Hematopoietic multipotent progenitor cell treated with erythropoietin and hydrocortisone succinate and interleukin-3 and kit ligand, for 15 days (in vitro differentiated cells): Measurements from ENCODE around the gene LRP1.

Experiments
- DNase-seq: peaks from one replicate; pipeline ENCODE4 v3.0.0-alpha.2; 2015; ENCODE audit warnings: low spot score

The LRP1 gene

GRCh38 chr12:57211791-57212700 lies 83.8 kb downstream of the LRP1 start:
- DNase-seq: no peak

GRCh38 chr12:57212701-57213057 lies 84.4 kb downstream of the LRP1 start:
- DNase-seq: no peak

GRCh38 chr12:57213058-57213715 lies 84.9 kb downstream of the LRP1 start:
- DNase-seq: peak; percentile 80

GRCh38 chr12:57213763-57214397 lies 85.6 kb downstream of the LRP1 start:
- no peak for DNase-seq

GRCh38 chr12:57214398-57214781 lies 86.1 kb downstream of the LRP1 start:
- DNase-seq: peak; percentile 43

DNA sequence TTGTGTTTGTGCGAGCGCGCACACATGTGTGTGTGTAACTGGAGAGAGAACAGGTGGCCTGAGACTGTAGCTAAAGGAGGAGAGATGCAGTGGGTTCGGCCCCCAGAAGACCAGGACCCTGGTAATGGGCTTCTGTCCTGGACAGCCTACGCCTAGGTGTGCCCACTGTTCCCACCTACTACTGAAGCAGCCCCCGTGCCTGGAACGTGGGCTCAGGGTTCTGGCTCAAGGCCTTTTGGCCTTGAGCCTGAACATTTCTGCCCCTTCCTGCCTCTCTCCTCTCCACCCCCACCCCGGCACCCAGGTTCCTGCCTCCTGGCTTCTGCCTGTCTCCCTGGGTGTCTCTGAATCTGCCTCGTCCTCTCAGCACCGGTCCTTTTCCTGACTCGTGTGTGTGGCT lies 86.8 kb downstream of the LRP1 start:
- no peak for DNase-seq

DNA sequence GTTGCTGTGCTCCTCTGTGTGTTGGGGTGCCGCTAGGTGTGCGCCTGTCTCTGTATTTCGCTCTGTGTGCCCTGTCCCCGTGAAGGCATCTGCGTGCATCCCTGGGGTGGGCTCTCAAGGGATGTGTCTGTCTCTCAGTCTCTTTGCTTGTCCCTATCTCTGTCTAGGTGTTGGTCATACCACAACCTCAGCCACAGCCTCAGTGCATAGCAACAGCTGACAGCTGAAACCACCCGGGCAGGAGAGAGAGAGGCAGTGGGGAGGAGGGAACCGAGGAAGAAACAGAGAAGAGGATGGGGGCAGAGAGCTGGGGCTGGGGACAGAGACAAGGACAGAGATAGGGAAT lies 87.4 kb downstream of the LRP1 start:
- no peak for DNase-seq

- DNase-seq: no peak
Measured at GRCh38 chr12:57216014-57216911, 88.0 kb downstream of the LRP1 start, which contains the start of gene NXPH4. Gene NXPH4, plus strand, starts transcription at chr12:57216794. Its CDS starts 176 bp downstream, at chr12:57216970.

DNA sequence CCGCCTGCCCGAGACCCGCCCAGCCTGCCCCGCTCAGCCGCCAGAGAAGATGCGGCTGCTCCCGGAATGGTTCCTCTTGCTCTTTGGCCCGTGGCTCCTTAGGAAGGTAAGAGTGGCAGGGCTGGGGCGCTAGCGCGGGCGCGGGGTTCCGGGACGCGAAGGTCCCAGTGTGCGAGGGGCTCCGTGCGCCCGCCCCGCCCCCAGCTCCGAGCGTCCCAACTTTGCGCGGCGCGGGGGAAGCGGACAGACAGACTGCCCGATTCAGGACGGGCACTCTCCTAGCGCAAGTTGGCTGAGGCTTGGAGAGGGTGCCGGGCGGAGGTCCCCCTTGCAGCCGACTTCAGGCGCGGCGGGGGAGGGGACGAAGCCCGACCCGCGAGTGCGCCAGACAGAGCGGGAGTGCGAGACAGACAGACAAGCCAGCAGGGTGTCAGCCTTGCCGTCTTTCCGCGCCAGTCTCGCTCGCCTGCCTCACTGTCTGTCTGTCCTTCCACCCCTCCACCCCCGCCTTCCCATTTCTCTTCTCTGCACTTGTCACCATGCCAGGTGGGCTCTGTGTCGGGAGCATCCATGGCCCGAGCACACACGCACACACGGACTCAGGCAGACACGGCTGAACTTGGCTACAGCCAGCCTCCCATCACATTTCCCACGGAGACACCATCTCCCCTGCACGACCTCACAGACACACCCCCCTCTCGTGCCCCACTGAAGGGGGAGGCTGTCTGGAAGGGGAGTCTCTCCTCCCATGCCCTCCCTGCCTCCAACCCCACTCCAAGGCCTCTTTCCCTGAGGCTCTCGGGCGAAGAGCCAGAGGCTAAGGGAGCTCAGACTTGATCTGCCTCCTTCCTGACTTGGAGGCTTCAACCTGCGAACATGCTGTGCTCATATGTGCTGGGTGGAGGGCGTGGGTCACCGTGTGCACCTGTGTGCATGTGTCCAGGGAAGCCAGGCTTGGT lies 88.9 kb downstream of the LRP1 start:
- no peak for DNase-seq

DNA sequence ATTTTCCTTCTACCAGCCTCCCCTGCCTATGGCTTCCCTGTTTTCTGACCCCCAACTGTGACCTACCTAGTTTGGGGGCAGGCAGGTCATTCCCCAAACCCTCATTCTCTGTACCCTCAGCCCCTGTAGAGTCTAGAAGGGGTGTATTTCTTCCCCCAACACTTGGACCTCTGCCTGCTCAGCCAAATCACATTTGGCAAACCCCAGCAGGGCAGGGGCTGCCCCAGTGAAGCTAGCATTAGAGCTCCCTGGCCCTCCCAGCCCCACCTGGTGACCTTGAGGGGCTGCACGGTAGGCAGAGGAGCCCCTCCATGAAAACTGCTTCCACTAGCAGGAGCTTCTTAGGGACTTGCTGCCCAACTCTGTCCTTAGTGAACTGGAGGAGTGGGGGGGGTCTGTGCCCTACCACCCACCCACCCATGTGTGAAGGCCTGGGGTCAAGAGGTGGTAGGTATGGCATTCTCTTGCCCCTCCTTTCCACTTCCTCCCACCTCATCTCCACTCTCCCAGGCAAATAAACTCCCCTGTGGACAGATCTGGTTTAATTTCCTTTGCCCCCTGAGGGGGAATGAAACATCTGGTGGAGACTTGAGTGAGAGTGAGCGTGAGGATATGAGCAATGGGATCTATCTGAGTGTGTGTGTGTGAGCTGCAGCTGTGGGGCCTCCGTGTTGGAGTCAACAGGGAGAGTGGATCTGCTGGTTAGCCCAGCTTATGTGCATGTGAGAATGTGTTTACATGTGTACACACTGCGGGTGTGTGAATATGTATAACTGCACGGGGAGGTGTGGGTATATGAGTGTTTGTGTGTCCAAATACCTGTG lies 90.0 kb downstream of the LRP1 start:
- no peak for DNase-seq

DNA sequence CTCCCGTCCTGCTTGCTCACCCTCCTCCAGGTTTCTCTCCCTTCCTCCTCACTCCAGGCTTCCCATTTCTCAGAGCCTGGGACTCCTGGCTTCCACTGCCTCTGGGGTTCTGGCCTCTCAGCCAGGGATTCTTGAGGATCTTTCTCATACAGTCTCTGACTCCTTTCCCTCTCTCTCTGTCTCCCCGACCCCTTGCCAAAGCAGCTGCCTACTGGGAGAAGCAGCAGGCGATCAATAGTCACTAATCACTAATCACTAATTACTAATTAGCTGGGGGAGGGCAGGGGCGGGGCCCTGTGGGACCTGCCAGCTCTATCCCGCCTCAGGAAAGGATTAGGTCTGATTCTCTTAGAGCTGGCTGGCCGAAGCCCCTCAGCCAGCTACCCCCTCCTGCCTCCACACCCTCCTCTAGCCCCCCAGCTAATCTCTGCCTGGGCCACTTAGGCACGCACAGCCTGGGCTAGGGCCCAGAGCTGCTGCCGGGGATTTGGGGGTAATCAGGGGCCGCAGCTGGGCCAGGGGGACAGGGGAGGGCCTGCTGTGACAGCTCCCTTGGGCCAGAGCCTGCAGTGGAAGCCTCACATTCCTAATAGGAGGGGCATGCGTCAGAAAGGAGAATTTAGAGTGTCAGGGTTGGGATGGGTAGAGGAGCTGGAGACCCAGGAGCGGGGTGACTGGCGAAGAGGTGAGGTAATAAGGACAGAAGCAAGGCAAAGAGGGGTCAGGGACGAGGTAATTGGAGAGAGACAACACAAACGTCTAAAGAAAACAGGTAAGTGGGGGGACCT lies 91.1 kb downstream of the LRP1 start:
- no peak for DNase-seq

GRCh38 chr12:57219993-57220754 lies 91.9 kb downstream of the LRP1 start:
- no peak for DNase-seq

GRCh38 chr12:57220770-57221168 lies 92.5 kb downstream of the LRP1 start:
- DNase-seq: no peak

GRCh38 chr12:57221169-57221917 lies 93.1 kb downstream of the LRP1 start:
- no peak for DNase-seq

DNA sequence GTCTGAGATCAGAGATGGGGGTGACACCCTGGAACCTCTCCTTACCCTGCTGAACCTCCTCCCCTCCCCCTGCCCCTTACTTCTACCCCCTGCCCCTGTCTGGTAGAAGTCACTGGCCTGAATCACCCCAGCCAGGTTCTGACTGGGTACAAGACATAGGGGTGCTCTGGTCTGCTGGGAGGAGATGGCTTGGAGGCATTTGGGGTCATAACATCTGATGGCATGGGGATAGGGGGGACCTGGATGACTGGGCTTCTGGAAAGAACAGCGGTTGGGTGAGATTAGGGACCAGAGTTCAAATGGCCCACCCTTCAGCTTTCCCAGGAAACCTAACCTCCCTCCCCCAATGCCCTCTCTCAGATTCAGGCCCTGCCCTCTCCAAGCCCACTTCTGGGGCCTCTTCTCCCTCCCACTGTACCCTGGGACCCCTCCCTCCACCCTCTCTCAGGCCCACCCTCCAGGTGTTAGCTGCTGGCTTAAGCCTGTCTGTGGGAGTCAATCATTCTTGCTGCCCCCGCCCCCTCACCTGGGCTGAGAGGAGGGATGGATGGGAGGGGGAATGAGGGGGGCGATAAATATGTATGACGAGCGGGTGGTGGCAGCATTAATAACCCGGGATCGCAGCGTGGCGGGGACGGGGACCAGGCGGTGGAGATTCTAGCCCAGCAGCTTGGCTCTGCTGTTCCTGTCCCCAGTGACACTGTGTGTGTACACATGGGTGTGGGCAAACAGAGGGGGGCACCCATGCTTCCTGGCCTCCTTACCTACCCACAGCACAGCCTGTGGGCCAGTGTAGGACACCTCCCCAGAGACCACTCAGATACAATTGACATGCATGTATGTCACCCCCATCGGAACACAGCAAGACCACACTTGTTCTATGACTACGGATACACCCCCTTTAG lies 94.3 kb downstream of the LRP1 start:
- DNase-seq: no peak
